Measurements from ENCODE around the gene REXO5.

- TF ChIP-seq EP300 (IDR thresholded peaks at IDR 0.05) (no peak), POLR2AphosphoS5 (IDR thresholded peaks at IDR 0.05) (no peak), CTCF (IDR thresholded peaks at IDR 0.05) (no peak)
These were observed 59.2 kb downstream of the REXO5 start for GRCh38 chr16:20865420-20866131.

All from upper lobe of left lung (tissue), 4 donors.